Astrocyte (in vitro differentiated cells and primary cell): ENCODE data around the gene ANKRD63. TPM values are rescaled to one million over a fixed set of nuclear protein-coding genes. Genes with fewer than 3 reads are reported as not detected.

Experiments used
- DNase-seq: peaks from one replicate; pipeline ENCODE4 v3.0.0-alpha.2; 2010; ENCODE audit warnings: low read depth
- FAIRE-seq: peaks from 2 replicates; lab custom pipeline; 2011; peaks lifted over from hg19 to GRCh38; lab: Jason Lieb, UNC
- H2AFZ ChIP-seq: 2 replicates; pipeline ENCODE4 v1.6.0; 2012; ENCODE audit warnings: low read depth, low read length, inconsistent platforms
- H3K27ac ChIP-seq: 2 replicates; pipeline ENCODE4 v1.5.1; 2011; ENCODE audit warnings: low read depth, low read length, inconsistent platforms
- H3K27me3 ChIP-seq: 2 replicates; pipeline ENCODE4 v1.6.0; 2011; ENCODE audit warnings: low read length, inconsistent platforms; ENCODE audit not compliant: insufficient read depth
- H3K36me3 ChIP-seq: 2 replicates; pipeline ENCODE4 v1.5.1; 2011; ENCODE audit warnings: low read length, inconsistent platforms; ENCODE audit not compliant: insufficient read depth
- H3K4me1 ChIP-seq: 2 replicates; pipeline ENCODE4 v1.5.1; 2011; ENCODE audit warnings: low read length, inconsistent platforms; ENCODE audit not compliant: insufficient read depth
- H3K4me2 ChIP-seq: 2 replicates; pipeline ENCODE4 v1.6.0; 2012; ENCODE audit warnings: low read length, inconsistent platforms
- H3K4me3 ChIP-seq: 2 replicates; pipeline ENCODE4 v1.5.1; 2011; ENCODE audit warnings: low read depth, mild to moderate bottlenecking, low read length, inconsistent platforms; ENCODE audit not compliant: insufficient read depth
- H3K79me2 ChIP-seq: 2 replicates; pipeline ENCODE4 v1.6.0; 2012; ENCODE audit warnings: mild to moderate bottlenecking, low read length, inconsistent platforms; ENCODE audit not compliant: insufficient read depth
- H3K9ac ChIP-seq: 2 replicates; pipeline ENCODE4 v1.6.0; 2012; ENCODE audit warnings: mild to moderate bottlenecking, low read length, inconsistent platforms
- H3K9me3 ChIP-seq: 2 replicates; pipeline ENCODE4 v1.5.1; 2012; ENCODE audit warnings: low read depth, mild to moderate bottlenecking, low read length, inconsistent platforms; ENCODE audit not compliant: insufficient read depth
- H4K20me1 ChIP-seq: 2 replicates; pipeline ENCODE4 v1.6.0; 2012; ENCODE audit warnings: low read length, inconsistent platforms; ENCODE audit not compliant: insufficient read depth
- H3K27ac Mint-ChIP-seq: one replicate; pipeline ENCODE4 v1.8.0; 2021; ENCODE audit warnings: mild to moderate bottlenecking, mixed read lengths; ENCODE audit not compliant: unreplicated experiment
- H3K27me3 Mint-ChIP-seq: one replicate; pipeline ENCODE4 v1.8.0; 2021; ENCODE audit warnings: low read depth, mixed read lengths; ENCODE audit not compliant: unreplicated experiment
- H3K36me3 Mint-ChIP-seq: one replicate; pipeline ENCODE4 v1.8.0; 2021; ENCODE audit warnings: low read depth, mixed read lengths; ENCODE audit not compliant: unreplicated experiment
- H3K4me1 Mint-ChIP-seq: one replicate; pipeline ENCODE4 v1.8.0; 2021; ENCODE audit warnings: low read depth, mixed read lengths; ENCODE audit not compliant: unreplicated experiment
- H3K4me3 Mint-ChIP-seq: one replicate; pipeline ENCODE4 v1.8.0; 2021; ENCODE audit warnings: mild to moderate bottlenecking, moderate library complexity, mixed read lengths; ENCODE audit not compliant: unreplicated experiment
- H3K9me3 Mint-ChIP-seq: one replicate; pipeline ENCODE4 v1.8.0; 2021; ENCODE audit warnings: mild to moderate bottlenecking, mixed read lengths; ENCODE audit not compliant: unreplicated experiment
- EZH2 ChIP-seq: IDR thresholded peaks from 2 replicates; pipeline ENCODE4 v1.6.1; 2012; ENCODE audit warnings: mild to moderate bottlenecking, low read length, inconsistent platforms; ENCODE audit not compliant: insufficient read depth
- total RNA-seq: library from RNA; stranded (reverse); gene quantifications from 2 replicates; pipeline ENCODE4 v1.2.1, GENCODE V29; 2021
- TF ChIP-seq, protein P1 (sequence below): IDR thresholded peaks from 2 replicates; pipeline ENCODE4 v1.5.1; 2011; ENCODE audit warnings: low read depth, mild to moderate bottlenecking, inconsistent platforms, low read length, moderate library complexity; ENCODE audit not compliant: insufficient read depth

Gene ANKRD63
- total RNA-seq, 1 donor from 2014 or later = not detected

DNA sequence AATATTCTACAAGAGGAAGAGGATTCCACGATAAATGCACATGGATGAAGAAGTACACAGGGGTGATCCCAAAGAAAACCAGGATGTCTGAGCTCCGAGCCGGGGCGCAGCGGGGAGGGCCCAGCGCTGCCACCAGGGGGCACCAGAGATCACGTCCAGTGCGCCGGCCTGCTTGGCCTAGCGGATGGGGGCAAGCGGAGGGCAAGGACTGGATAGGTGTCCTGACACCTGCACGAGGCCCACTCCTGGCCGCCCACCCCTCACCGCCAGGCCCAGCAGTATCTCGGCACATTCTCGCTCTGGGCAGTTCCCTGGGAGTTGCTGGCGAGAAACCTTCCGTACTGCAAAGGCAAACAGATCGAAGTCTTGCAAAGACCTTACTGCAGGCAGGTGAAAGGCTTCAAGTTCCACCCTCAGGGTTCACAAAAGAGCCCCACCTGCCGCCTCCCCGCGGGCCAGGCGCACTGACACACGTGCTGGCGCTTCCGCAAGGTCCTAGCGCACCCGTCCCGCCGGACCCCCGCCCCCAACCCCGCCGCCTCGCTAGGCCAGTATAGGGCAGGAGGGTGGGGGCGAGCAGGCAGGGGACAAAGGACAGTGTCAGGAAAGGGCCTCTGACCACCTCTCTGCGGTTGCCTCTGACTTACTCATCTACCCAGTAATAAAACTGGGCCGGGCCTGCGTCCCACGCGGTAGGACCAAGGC, 3.3 kb downstream of the ANKRD63 start:
- FAIRE-seq (no peak), DNase-seq (no peak)
- H3K4me2 ChIP-seq = peak overlapping the region; percentile 45
- Mint-ChIP-seq H3K27ac (no peak overlapping the region), H3K9me3 (no peaks in the 10 kb centered on the region), H3K4me1 (no peaks in the 10 kb centered on the region), H3K36me3 (no peaks in the 10 kb centered on the region), H3K4me3 (no peak overlapping the region), H3K27me3 (peaks cover 51% of the 10 kb centered on the region)
- H3K27me3 ChIP-seq = peaks cover 50% of the 10 kb centered on the region
- H3K9me3 ChIP-seq = no peaks in the 10 kb centered on the region
- H3K27ac ChIP-seq = no peak overlapping the region
- no peaks in the 10 kb centered on the region for H3K79me2 ChIP-seq
- peaks cover 8% of the 10 kb centered on the region for H3K4me1 ChIP-seq
- no peak overlapping the region for H2AFZ ChIP-seq
- no peak overlapping the region for H3K4me3 ChIP-seq
- no peaks in the 10 kb centered on the region for H4K20me1 ChIP-seq
- H3K36me3 ChIP-seq = no peaks in the 10 kb centered on the region
- H3K9ac ChIP-seq = no peak overlapping the region
- TF ChIP-seq EZH2 = peak; percentile 49
- TF ChIP-seq, protein P1, sequence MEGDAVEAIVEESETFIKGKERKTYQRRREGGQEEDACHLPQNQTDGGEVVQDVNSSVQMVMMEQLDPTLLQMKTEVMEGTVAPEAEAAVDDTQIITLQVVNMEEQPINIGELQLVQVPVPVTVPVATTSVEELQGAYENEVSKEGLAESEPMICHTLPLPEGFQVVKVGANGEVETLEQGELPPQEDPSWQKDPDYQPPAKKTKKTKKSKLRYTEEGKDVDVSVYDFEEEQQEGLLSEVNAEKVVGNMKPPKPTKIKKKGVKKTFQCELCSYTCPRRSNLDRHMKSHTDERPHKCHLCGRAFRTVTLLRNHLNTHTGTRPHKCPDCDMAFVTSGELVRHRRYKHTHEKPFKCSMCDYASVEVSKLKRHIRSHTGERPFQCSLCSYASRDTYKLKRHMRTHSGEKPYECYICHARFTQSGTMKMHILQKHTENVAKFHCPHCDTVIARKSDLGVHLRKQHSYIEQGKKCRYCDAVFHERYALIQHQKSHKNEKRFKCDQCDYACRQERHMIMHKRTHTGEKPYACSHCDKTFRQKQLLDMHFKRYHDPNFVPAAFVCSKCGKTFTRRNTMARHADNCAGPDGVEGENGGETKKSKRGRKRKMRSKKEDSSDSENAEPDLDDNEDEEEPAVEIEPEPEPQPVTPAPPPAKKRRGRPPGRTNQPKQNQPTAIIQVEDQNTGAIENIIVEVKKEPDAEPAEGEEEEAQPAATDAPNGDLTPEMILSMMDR = peak; percentile 86

DNA sequence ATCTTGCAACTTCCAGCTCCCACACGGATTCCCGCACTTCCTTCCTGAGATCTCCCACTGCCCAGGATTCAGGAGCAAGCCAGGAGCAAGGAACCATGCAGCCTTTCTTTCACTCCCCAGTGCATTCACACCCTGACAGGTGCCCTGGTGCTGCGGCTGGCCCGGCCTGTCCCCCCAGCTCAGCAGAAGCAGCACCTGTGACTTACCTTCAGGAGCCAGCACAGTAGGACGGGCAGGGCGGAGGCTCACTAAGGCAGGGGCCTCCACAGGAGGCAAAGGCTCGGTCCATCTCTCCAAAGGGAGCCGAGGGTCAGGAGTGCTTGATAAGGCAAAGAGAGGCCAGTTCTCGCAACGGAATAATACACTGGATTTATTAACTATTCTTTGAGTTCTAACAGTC, 4.8 kb downstream of the ANKRD63 start:
- Mint-ChIP-seq H3K9me3 (no peaks in the 10 kb centered on the region), H3K36me3 (no peaks in the 10 kb centered on the region), H3K4me3 (no peak overlapping the region), H3K4me1 (no peaks in the 10 kb centered on the region), H3K27ac (no peak overlapping the region), H3K27me3 (peaks cover 45% of the 10 kb centered on the region)
- peaks cover 39% of the 10 kb centered on the region for H3K27me3 ChIP-seq
- H3K27ac ChIP-seq = no peak overlapping the region
- H3K9me3 ChIP-seq = no peaks in the 10 kb centered on the region
- DNase-seq (no peak), FAIRE-seq (no peak)
- H4K20me1 ChIP-seq = no peaks in the 10 kb centered on the region
- H3K4me1 ChIP-seq = peaks cover 8% of the 10 kb centered on the region
- H3K79me2 ChIP-seq = no peaks in the 10 kb centered on the region
- no peak overlapping the region for H3K4me2 ChIP-seq
- H2AFZ ChIP-seq = no peak overlapping the region
- H3K4me3 ChIP-seq = no peak overlapping the region
- H3K9ac ChIP-seq = no peak overlapping the region
- TF ChIP-seq, protein P1 = no peak
- no peak for TF ChIP-seq EZH2
- no peaks in the 10 kb centered on the region for H3K36me3 ChIP-seq

DNA sequence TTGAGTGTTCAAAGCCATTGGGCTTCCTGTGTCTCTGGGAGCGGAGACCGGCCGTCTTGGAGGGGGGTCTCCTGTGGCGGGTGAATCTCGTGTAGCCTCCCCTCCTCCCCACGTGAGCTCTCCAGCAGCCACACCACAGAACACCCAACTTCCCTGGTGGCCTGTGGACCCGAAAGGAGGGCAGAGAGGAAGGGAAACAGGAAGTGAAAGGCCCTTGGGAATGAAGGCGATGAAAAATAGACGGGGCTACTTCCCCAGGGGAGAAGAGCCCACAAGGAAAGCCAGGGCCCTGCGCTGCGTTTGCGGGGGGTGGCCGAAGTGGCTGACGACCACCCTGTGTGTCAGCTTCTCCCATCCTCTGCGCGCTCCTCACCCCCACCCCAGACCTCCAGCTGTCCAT, 5.4 kb downstream of the ANKRD63 start:
- no peak overlapping the region for H3K27ac Mint-ChIP-seq
- Histone ChIP-seq H3K9me3 (no peaks in the 10 kb centered on the region), H3K36me3 (no peaks in the 10 kb centered on the region), H3K4me1 (peaks cover 8% of the 10 kb centered on the region), H3K4me3 (no peak overlapping the region), H2AFZ (peak overlapping the region; percentile 32), H3K27ac (no peak overlapping the region), H4K20me1 (no peaks in the 10 kb centered on the region), H3K27me3 (peaks cover 35% of the 10 kb centered on the region), H3K4me2 (no peak overlapping the region), H3K79me2 (no peaks in the 10 kb centered on the region), H3K9ac (no peak overlapping the region)
- H3K4me1 Mint-ChIP-seq = no peaks in the 10 kb centered on the region
- H3K4me3 Mint-ChIP-seq = no peak overlapping the region
- TF ChIP-seq EZH2 = no peak
- TF ChIP-seq, protein P1 = no peak
- FAIRE-seq (no peak), DNase-seq (no peak)
- H3K27me3 Mint-ChIP-seq = peaks cover 49% of the 10 kb centered on the region
- no peaks in the 10 kb centered on the region for H3K36me3 Mint-ChIP-seq
- H3K9me3 Mint-ChIP-seq = no peaks in the 10 kb centered on the region
